Esophagus squamous epithelium (tissue), 4 donors: ENCODE measurements around the gene PPP1R14C.

ENCODE experiments used
- POLR2A ChIP-seq, 4 donors: fragments of 450-650 bp; IDR thresholded peaks; one replicate each; pipeline ENCODE4 v1.6.1; 2017; ENCODE audit warnings: antibody characterized with exemption in 4 of 4, mild to moderate bottlenecking in 4 of 4, moderate library complexity in 3 of 4
- TF ChIP-seq, protein P1 (sequence below), 6 experiments: fragments of 450-650 bp in 4 of 6; fragments of 200-600 bp in 2 of 6; sonication (generic) in 2 of 6; IDR thresholded peaks; one replicate each; pipeline ENCODE4 v1.5.1; 2016 to 2019; ENCODE audit warnings: antibody characterized with exemption in 6 of 6, mild to moderate bottlenecking in 4 of 6, moderate library complexity in 4 of 6

DNA sequence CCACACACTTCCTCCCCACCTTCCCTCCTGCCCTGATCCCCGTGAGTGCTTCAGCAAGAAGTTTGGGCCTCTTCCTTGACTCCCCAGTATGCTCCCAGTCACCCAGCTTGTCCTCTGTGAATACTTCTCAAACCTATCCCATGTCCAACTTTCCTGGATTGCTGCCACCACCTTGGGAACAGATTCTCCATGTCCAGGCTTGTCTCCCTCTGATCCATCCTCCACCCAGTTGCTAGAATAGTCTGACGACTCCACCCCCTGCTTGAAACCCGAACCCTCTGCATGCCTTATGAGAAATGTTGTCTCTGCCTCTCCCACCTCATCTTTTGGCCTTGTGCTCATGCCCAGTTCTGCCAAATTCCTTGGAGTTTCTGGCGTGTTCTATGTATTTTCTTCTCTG lies 108.0 kb downstream of the PPP1R14C start:
- TF ChIP-seq, protein P1, sequence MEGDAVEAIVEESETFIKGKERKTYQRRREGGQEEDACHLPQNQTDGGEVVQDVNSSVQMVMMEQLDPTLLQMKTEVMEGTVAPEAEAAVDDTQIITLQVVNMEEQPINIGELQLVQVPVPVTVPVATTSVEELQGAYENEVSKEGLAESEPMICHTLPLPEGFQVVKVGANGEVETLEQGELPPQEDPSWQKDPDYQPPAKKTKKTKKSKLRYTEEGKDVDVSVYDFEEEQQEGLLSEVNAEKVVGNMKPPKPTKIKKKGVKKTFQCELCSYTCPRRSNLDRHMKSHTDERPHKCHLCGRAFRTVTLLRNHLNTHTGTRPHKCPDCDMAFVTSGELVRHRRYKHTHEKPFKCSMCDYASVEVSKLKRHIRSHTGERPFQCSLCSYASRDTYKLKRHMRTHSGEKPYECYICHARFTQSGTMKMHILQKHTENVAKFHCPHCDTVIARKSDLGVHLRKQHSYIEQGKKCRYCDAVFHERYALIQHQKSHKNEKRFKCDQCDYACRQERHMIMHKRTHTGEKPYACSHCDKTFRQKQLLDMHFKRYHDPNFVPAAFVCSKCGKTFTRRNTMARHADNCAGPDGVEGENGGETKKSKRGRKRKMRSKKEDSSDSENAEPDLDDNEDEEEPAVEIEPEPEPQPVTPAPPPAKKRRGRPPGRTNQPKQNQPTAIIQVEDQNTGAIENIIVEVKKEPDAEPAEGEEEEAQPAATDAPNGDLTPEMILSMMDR (IDR thresholded peaks at IDR 0.05): no peak
- TF ChIP-seq POLR2A (IDR thresholded peaks at IDR 0.05): no peak
